ENCODE data around the gene NDUFA5. TPM values are rescaled to one million over a fixed set of nuclear protein-coding genes. Genes with fewer than 3 reads are reported as not detected.

NDUFA5 gene
- total RNA-seq, 2 donors from 2014 or later: 48.6 to 52.3 TPM

DNA sequence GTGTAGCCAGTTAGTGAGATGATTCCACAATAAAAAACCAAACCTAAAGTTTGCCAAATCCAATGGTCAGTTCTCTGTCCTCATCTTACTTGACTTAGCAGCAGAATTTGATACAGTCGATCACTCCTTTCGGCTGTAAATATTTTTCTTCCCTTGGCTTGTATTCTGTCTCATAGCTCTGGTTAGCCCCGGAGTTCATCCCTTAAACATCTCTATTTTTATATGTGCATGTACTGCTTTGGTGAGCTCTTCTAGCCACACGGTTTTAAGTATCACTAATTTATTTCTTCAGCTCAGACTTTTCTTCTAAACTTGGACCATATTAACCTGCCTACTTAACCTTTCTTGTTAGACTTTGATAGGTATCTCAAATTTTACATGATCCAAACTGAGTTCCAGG is 26.2 kb upstream of the NDUFA5 start:
- H3K27ac Mint-ChIP-seq: no peak overlapping the region
- peaks cover 6% of the 10 kb centered on the region for H3K4me1 Mint-ChIP-seq
- H3K9me3 Mint-ChIP-seq: no peaks in the 10 kb centered on the region
- TF ChIP-seq, protein P1, sequence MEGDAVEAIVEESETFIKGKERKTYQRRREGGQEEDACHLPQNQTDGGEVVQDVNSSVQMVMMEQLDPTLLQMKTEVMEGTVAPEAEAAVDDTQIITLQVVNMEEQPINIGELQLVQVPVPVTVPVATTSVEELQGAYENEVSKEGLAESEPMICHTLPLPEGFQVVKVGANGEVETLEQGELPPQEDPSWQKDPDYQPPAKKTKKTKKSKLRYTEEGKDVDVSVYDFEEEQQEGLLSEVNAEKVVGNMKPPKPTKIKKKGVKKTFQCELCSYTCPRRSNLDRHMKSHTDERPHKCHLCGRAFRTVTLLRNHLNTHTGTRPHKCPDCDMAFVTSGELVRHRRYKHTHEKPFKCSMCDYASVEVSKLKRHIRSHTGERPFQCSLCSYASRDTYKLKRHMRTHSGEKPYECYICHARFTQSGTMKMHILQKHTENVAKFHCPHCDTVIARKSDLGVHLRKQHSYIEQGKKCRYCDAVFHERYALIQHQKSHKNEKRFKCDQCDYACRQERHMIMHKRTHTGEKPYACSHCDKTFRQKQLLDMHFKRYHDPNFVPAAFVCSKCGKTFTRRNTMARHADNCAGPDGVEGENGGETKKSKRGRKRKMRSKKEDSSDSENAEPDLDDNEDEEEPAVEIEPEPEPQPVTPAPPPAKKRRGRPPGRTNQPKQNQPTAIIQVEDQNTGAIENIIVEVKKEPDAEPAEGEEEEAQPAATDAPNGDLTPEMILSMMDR (conservative IDR thresholded peaks at IDR 0.05): no peak
- Histone ChIP-seq H3K9me3 (ENCODE audit: control insufficient read depth, low read length) (no peaks in the 10 kb centered on the region), H3K4me3 (ENCODE audit: low read length) (no peak overlapping the region), H3K4me1 (ENCODE audit: control insufficient read depth, insufficient read depth, low read length) (no peaks in the 10 kb centered on the region), H3K36me3 (ENCODE audit: control insufficient read depth, insufficient read depth, low read length) (no peaks in the 10 kb centered on the region), H3K9ac (ENCODE audit: extremely low read depth, low read length, poor library complexity, severe bottlenecking) (no peak overlapping the region), H3K27me3 (ENCODE audit: control insufficient read depth, insufficient read depth, low read length, poor library complexity, severe bottlenecking) (no peaks in the 10 kb centered on the region), H3K27ac (ENCODE audit: low read depth, low read length) (no peak overlapping the region)
- H3K4me3 Mint-ChIP-seq: no peak overlapping the region
- peaks cover 5% of the 10 kb centered on the region for H3K27me3 Mint-ChIP-seq (ENCODE audit: insufficient read depth)
- DNase-seq: no peak
- 95 to 100% methylated on average over 4 of the region's 4 CpGs for WGBS, 2 experiments (ENCODE audit: insufficient coverage in 1 of 2, insufficient read length in 1 of 2)
- H3K36me3 Mint-ChIP-seq (ENCODE audit: low read depth): no peaks in the 10 kb centered on the region

DNA sequence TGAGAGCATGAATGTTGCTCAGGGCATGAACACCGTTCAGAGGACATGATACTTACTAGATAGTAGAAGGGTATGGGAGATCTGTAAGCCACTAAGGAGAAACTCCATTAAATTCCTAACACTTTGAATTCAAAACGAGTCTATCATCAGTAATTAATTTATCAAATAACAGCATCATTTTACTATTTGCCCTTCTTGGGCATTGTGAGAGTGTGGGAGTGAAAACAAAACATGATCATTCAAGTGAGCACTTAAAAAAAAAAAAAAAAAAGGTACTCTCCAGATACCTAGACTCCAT is 23.5 kb upstream of the NDUFA5 start:
- no peak overlapping the region for H3K4me3 Mint-ChIP-seq
- no peak for DNase-seq
- H3K27ac Mint-ChIP-seq: no peak overlapping the region
- H3K9ac ChIP-seq (ENCODE audit: extremely low read depth, low read length, poor library complexity, severe bottlenecking): no peak overlapping the region
- no peaks in the 10 kb centered on the region for H3K9me3 Mint-ChIP-seq
- H3K4me1 ChIP-seq (ENCODE audit: control insufficient read depth, insufficient read depth, low read length): no peaks in the 10 kb centered on the region
- H3K4me1 Mint-ChIP-seq: peaks cover 6% of the 10 kb centered on the region
- no peaks in the 10 kb centered on the region for H3K36me3 ChIP-seq (ENCODE audit: control insufficient read depth, insufficient read depth, low read length)
- peaks cover 3% of the 10 kb centered on the region for H3K27me3 Mint-ChIP-seq (ENCODE audit: insufficient read depth)
- TF ChIP-seq, protein P1 (conservative IDR thresholded peaks at IDR 0.05): peak; percentile 6
- WGBS, 2 experiments (ENCODE audit: insufficient coverage in 1 of 2, insufficient read length in 1 of 2): 40% methylated on average over 1 of the region's 2 CpGs; no CpG with 5 or more reads in 1 of the 2 experiments
- no peaks in the 10 kb centered on the region for H3K27me3 ChIP-seq (ENCODE audit: control insufficient read depth, insufficient read depth, low read length, poor library complexity, severe bottlenecking)
- no peaks in the 10 kb centered on the region for H3K9me3 ChIP-seq (ENCODE audit: control insufficient read depth, low read length)
- no peak overlapping the region for H3K27ac ChIP-seq (ENCODE audit: low read depth, low read length)
- H3K36me3 Mint-ChIP-seq (ENCODE audit: low read depth): no peaks in the 10 kb centered on the region
- no peak overlapping the region for H3K4me3 ChIP-seq (ENCODE audit: low read length)

DNA sequence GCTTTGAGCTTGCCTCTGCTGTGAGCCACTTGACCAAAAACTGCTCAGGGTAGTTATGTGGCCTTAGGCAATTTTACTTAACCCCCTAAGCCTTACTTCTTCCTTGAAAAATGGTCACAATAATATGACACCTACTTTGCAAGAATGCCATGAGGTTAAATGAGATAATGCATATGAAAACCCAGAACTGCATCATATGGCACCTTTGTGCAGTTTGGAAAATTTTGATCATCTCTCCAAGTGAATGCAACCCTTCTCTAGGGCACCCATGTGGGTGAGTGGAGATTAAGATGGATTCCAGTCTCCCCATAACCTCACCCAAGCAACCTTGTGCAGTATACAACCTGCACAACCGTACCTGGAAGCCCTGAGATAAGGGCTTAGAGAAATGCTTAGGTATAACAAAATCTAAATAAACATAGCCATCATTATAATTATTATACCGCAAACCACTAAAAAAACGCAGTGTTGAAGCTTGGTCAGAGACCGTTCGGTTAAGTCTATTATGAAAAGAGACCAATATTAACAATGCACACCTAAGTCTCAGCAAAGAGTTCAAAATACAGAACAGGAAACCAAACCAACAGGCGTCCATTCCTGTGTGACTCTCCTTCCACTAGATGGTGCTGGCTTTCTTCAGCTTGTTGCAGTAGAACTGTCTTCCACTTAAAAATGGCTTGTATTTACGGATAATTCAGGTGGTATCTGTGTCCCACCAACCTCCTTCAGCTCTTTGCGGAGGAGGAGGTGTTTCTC is 23.0 kb upstream of the NDUFA5 start:
- Histone ChIP-seq H3K9ac (ENCODE audit: extremely low read depth, low read length, poor library complexity, severe bottlenecking) (no peak overlapping the region), H3K27ac (ENCODE audit: low read depth, low read length) (no peak overlapping the region), H3K4me1 (ENCODE audit: control insufficient read depth, insufficient read depth, low read length) (no peaks in the 10 kb centered on the region), H3K9me3 (ENCODE audit: control insufficient read depth, low read length) (no peaks in the 10 kb centered on the region), H3K36me3 (ENCODE audit: control insufficient read depth, insufficient read depth, low read length) (no peaks in the 10 kb centered on the region), H3K4me3 (ENCODE audit: low read length) (no peak overlapping the region), H3K27me3 (ENCODE audit: control insufficient read depth, insufficient read depth, low read length, poor library complexity, severe bottlenecking) (no peaks in the 10 kb centered on the region)
- Mint-ChIP-seq H3K27me3 (ENCODE audit: insufficient read depth) (peaks cover 3% of the 10 kb centered on the region), H3K9me3 (no peaks in the 10 kb centered on the region), H3K4me3 (no peak overlapping the region), H3K27ac (no peak overlapping the region), H3K4me1 (peaks cover 6% of the 10 kb centered on the region), H3K36me3 (ENCODE audit: low read depth) (no peaks in the 10 kb centered on the region)
- 28 to 48% methylated on average over 3 to 8 of the region's 8 CpGs for WGBS, 2 experiments (ENCODE audit: insufficient coverage in 1 of 2, insufficient read length in 1 of 2)
- DNase-seq: peak; percentile 65
- TF ChIP-seq, protein P1 (conservative IDR thresholded peaks at IDR 0.05): peak; percentile 90
